Measurements from ENCODE around the gene PKM.

DNA sequence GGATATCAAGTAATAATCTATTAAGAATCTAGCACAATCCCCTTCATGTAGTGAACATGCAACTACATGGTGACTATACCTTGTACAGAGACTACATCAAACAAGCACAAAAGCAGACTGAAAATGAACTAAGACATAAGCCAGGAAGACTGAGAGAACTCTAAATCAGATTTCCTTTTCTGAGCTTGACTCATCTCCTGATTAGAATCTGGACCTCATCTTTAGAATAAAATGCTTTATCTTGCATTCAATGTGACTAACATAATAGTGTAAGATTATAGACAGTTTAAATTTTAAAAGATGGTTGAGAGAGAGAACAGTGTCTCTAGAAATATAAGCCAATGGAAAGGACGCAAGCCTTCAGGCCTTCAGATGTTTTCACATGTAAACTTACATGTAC is 17.5 kb upstream of the PKM start:
- TF ChIP-seq TAF1 (IDR thresholded peaks at IDR 0.05; ENCODE audit: low read depth, low read length), result no peak
- TF ChIP-seq POLR2AphosphoS5 (IDR thresholded peaks at IDR 0.05; ENCODE audit: low read depth, low read length), result no peak
- no peak for TF ChIP-seq POLR2A (IDR thresholded peaks at IDR 0.05; ENCODE audit: low read depth, low read length)
- no peak for TF ChIP-seq PAX5 (IDR thresholded peaks at IDR 0.05; ENCODE audit: insufficient read depth, low read length, severe bottlenecking)
- TF ChIP-seq SPI1 (IDR thresholded peaks at IDR 0.05; ENCODE audit: low read depth, low read length), result no peak
